PC-9 (cell line): Measurements from ENCODE around the gene MDH2. TPM values are rescaled to one million over a fixed set of nuclear protein-coding genes. Genes with fewer than 3 reads are reported as not detected.

Experiments used
- total RNA-seq: library from RNA; stranded (reverse); gene quantifications from 2 replicates; pipeline ENCODE4 v1.2.3, GENCODE V29; 2021

Gene MDH2
- total RNA-seq, 1 experiment from 2014 or later: 328 TPM

Other genes with a start within 250 kb of the MDH2 start
- gene CCL24, start 234.3 kb upstream of the MDH2 start, total RNA-seq: not detected in 2 replicates
- 71.7 and 75.6 TPM in 2 replicates for gene RHBDD2, start 169.1 kb upstream of the MDH2 start, total RNA-seq
- gene POR, start 133.0 kb upstream of the MDH2 start, total RNA-seq: 151 and 205 TPM in 2 replicates
- gene TMEM120A, start 53.5 kb upstream of the MDH2 start, total RNA-seq: 26.9 and 27.0 TPM in 2 replicates
- gene STYXL1, start 106 bp upstream of the MDH2 start, total RNA-seq: 77.7 and 98.2 TPM in 2 replicates
- gene SRRM3, start 153.8 kb downstream of the MDH2 start, total RNA-seq: 0.74 and 1.2 TPM in 2 replicates